A673 (cell line): Measurements from ENCODE around the gene DDX21. TPM values are rescaled to one million over a fixed set of nuclear protein-coding genes. Genes with fewer than 3 reads are reported as not detected.

Experiments used
- BruUV-seq: library from RNA; stranded (reverse); fragments of 400-500 nt; replicated peaks from 2 replicates; lab custom pipeline; 2021; lab: Mats Ljungman, UMichigan
- CTCF ChIA-PET: fragments of 300-600 bp; sonication (Branson Sonifier 250); formaldehyde crosslinking; loops from one replicate; lab custom pipeline; 2022; ENCODE audit warnings: antibody characterized with exemption; lab: Charles Lee
- POLR2A ChIA-PET: fragments of 300-600 bp; sonication (Branson Sonifier 250); formaldehyde crosslinking; loops from one replicate; lab custom pipeline; 2022; ENCODE audit warnings: antibody characterized with exemption; ENCODE audit not compliant: low non-redundant PET; lab: Charles Lee
- DNase-seq: peaks from one replicate; pipeline ENCODE4 v3.0.0-alpha.2; 2015; ENCODE audit warnings: low spot score
- H3K27ac ChIP-seq: fragments of 200-600 bp; sonication (generic); 2 replicates; pipeline ENCODE4 v1.5.1; 2016; ENCODE audit warnings: mixed run types, low read depth, mild to moderate bottlenecking, mixed read lengths, antibody characterized with exemption, low read length; ENCODE audit not compliant: poor library complexity, severe bottlenecking
- H3K27me3 ChIP-seq: fragments of 200-600 bp; sonication (generic); replicated peaks from 2 replicates; pipeline ENCODE4 v1.6.1; 2017; ENCODE audit warnings: mixed run types, low read depth, mild to moderate bottlenecking, mixed read lengths, antibody characterized with exemption, low read length; ENCODE audit not compliant: insufficient read depth, poor library complexity
- H3K36me3 ChIP-seq: fragments of 200-600 bp; sonication (generic); 2 replicates; pipeline ENCODE4 v1.6.1; 2016; ENCODE audit warnings: mixed run types, mild to moderate bottlenecking, mixed read lengths, antibody characterized with exemption, low read length; ENCODE audit not compliant: insufficient read depth, poor library complexity, severe bottlenecking
- H3K4me1 ChIP-seq: fragments of 200-600 bp; sonication (generic); 2 replicates; pipeline ENCODE4 v1.6.1; 2017; ENCODE audit warnings: mixed run types, mild to moderate bottlenecking, mixed read lengths, antibody characterized with exemption, low read length; ENCODE audit not compliant: insufficient read depth, poor library complexity, severe bottlenecking
- H3K4me3 ChIP-seq: fragments of 200-600 bp; sonication (generic); 2 replicates; pipeline ENCODE4 v1.5.1; 2016; ENCODE audit warnings: low read depth, mixed run types, mild to moderate bottlenecking, mixed read lengths, low read length; ENCODE audit not compliant: poor library complexity, severe bottlenecking
- H3K9me3 ChIP-seq: fragments of 200-600 bp; sonication (generic); 2 replicates; pipeline ENCODE4 v1.6.1; 2016; ENCODE audit warnings: mixed run types, low read depth, mild to moderate bottlenecking, mixed read lengths, antibody characterized with exemption, low read length; ENCODE audit not compliant: poor library complexity, severe bottlenecking
- EZH2 ChIP-seq: fragments of 200-600 bp; sonication (generic); IDR thresholded peaks from 2 replicates; pipeline ENCODE4 v1.6.1; 2017; ENCODE audit warnings: borderline replicate concordance, low read depth, mild to moderate bottlenecking, mixed read lengths, antibody characterized with exemption, low read length; ENCODE audit not compliant: poor library complexity, severe bottlenecking
- intact Hi-C: fragments of 100-400 bp; cut with micrococcal nuclease; formaldehyde crosslinking; loops from one replicate; pipeline ENCODE4 v1.10.0; 2022; ENCODE audit not compliant: unreplicated experiment
- total RNA-seq: library from RNA; stranded (reverse); gene quantifications from 2 replicates; pipeline ENCODE4 v1.2.3, GENCODE V29; 2021
- TF ChIP-seq, protein P1 (sequence below): fragments of 300-800, 200-600 bp; sonication (generic); conservative IDR thresholded peaks from 2 replicates; pipeline ENCODE4 v1.5.1; 2017; ENCODE audit warnings: low read depth, mild to moderate bottlenecking, antibody characterized with exemption, low read length, moderate library complexity, mixed read lengths

The DDX21 gene
- total RNA-seq, 1 experiment from 2014 or later = 188 TPM

- Histone ChIP-seq H3K4me3 (no peak overlapping the region), H3K27ac (no peak overlapping the region), H3K4me1 (no peaks in the 10 kb centered on the region), H3K27me3 (no peaks in the 10 kb centered on the region), H3K9me3 (no peaks in the 10 kb centered on the region), H3K36me3 (peaks cover 8% of the 10 kb centered on the region)
- CTCF ChIA-PET = no interaction called here
- intact Hi-C loops = no loop called here
- no peak for DNase-seq
- no peak for TF ChIP-seq EZH2
- TF ChIP-seq, protein P1, sequence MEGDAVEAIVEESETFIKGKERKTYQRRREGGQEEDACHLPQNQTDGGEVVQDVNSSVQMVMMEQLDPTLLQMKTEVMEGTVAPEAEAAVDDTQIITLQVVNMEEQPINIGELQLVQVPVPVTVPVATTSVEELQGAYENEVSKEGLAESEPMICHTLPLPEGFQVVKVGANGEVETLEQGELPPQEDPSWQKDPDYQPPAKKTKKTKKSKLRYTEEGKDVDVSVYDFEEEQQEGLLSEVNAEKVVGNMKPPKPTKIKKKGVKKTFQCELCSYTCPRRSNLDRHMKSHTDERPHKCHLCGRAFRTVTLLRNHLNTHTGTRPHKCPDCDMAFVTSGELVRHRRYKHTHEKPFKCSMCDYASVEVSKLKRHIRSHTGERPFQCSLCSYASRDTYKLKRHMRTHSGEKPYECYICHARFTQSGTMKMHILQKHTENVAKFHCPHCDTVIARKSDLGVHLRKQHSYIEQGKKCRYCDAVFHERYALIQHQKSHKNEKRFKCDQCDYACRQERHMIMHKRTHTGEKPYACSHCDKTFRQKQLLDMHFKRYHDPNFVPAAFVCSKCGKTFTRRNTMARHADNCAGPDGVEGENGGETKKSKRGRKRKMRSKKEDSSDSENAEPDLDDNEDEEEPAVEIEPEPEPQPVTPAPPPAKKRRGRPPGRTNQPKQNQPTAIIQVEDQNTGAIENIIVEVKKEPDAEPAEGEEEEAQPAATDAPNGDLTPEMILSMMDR = no peak
- no TSS peak for BruUV-seq
- POLR2A ChIA-PET = no interaction called here
Observed at GRCh38 chr10:68997211-68997610, 41.2 kb downstream of the DDX21 start.

- ChIA-PET POLR2A (no interaction called here), CTCF (no interaction called here)
- Histone ChIP-seq H3K4me1 (no peaks in the 10 kb centered on the region), H3K27ac (no peak overlapping the region), H3K9me3 (no peaks in the 10 kb centered on the region), H3K4me3 (no peak overlapping the region), H3K36me3 (peaks cover 16% of the 10 kb centered on the region), H3K27me3 (no peaks in the 10 kb centered on the region)
- peak; percentile 18 for DNase-seq
- intact Hi-C loops = loop anchor here (5.0 kb wide), 1 partner anchor 87 kb away; no protein-coding TSS in a partner anchor
- TF ChIP-seq, protein P1 = peak; percentile 42
- no peak for TF ChIP-seq EZH2
- no TSS peak for BruUV-seq
Observed at GRCh38 chr10:69004821-69005220, 48.9 kb downstream of the DDX21 start.

DNA sequence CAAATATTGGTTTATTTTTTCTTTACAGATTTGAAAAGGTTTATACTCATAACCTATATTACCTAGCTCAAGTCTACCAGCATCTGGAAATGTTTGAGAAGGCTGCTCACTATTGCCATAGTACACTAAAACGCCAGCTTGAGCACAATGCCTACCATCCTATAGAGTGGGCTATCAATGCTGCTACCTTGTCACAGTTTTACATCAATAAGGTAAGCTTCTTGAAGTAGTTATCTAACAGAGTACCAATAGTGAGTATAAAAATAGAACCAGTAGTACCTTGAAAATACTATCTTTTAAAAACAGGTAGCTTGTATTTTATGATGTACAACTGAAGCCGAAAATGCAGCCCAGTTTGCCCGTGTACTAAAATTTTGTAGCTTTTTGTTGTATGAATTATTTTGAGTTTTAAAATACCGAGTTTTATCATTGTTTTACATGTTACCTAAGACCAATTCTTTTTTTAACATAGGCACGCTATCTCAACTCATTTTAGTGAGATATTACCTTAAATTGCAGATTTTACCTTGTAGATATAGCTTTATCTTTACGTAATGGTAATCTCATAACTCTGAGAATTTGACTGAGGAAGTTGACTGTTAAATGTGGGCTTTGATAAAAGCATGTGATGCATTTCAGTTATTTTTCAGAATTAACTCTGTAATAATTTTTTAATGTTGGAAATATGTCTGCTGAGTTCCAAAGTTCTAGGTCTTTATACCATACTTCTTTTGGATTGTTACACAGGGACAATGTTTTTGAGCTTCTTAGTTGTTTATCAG, 49.9 kb downstream of the DDX21 start:
- TF ChIP-seq EZH2 = no peak
- TF ChIP-seq, protein P1 = no peak
- Histone ChIP-seq H3K27ac (no peak overlapping the region), H3K27me3 (no peaks in the 10 kb centered on the region), H3K9me3 (no peaks in the 10 kb centered on the region), H3K4me3 (no peak overlapping the region), H3K4me1 (no peaks in the 10 kb centered on the region), H3K36me3 (peaks cover 14% of the 10 kb centered on the region)
- no TSS peak for BruUV-seq
- intact Hi-C loops = no loop called here
- CTCF ChIA-PET = no interaction called here
- no peak for DNase-seq
- POLR2A ChIA-PET = no interaction called here
